SK-N-SH treated with all-trans-retinoic acid at 6 μM for 48 hours (cell line): ENCODE measurements around the gene GSS.

ENCODE experiments used
- ARNTL ChIP-seq: fragments of 450-650 bp; formaldehyde crosslinking; IDR thresholded peaks from 2 replicates; pipeline ENCODE4 v1.5.0; 2020; ENCODE audit warnings: low read depth, mild to moderate bottlenecking, moderate library complexity, borderline replicate concordance
- GLIS3 ChIP-seq: fragments of 250-450 bp; sonication (Bioruptor Pico); IDR thresholded peaks from 2 replicates; pipeline ENCODE4 v1.5.0; 2020; ENCODE audit warnings: mild to moderate bottlenecking, moderate library complexity
- ISL1 ChIP-seq: fragments of 250-450 bp; sonication (Bioruptor Pico); IDR thresholded peaks from 2 replicates; pipeline ENCODE4 v2.1.2; 2022; ENCODE audit warnings: mild to moderate bottlenecking, moderate library complexity
- OSR1 ChIP-seq: fragments of 250-450 bp; sonication (Bioruptor Pico); IDR thresholded peaks from 2 replicates; pipeline ENCODE4 v1.8.0; 2022; ENCODE audit warnings: moderate library complexity, mild to moderate bottlenecking, inconsistent platforms
- RARB ChIP-seq: fragments of 250-450 bp; sonication (Bioruptor Pico); IDR thresholded peaks from 2 replicates; pipeline ENCODE4 v1.8.0; 2021; ENCODE audit warnings: mild to moderate bottlenecking, moderate library complexity
- TCF4 ChIP-seq: fragments of 250-450 bp; sonication (Bioruptor Pico); IDR thresholded peaks from 2 replicates; pipeline ENCODE4 v1.8.0; 2021; ENCODE audit warnings: mild to moderate bottlenecking, moderate library complexity, borderline replicate concordance
- ZFP3 ChIP-seq: fragments of 250-450 bp; sonication (Bioruptor Pico); IDR thresholded peaks from 2 replicates; pipeline ENCODE4 v1.5.0; 2020; ENCODE audit warnings: mild to moderate bottlenecking, moderate library complexity
- ZFP30 ChIP-seq: fragments of 450-650 bp; formaldehyde crosslinking; IDR thresholded peaks from 2 replicates; pipeline ENCODE4 v1.5.0; 2022; ENCODE audit warnings: mild to moderate bottlenecking, moderate library complexity
- ZNF565 ChIP-seq: fragments of 450-650 bp; formaldehyde crosslinking; conservative IDR thresholded peaks from 2 replicates; pipeline ENCODE4 v1.5.0; 2020; ENCODE audit warnings: low read depth, mild to moderate bottlenecking, moderate library complexity
- ZNF70 ChIP-seq: fragments of 450-650 bp; formaldehyde crosslinking; IDR thresholded peaks from 2 replicates; pipeline ENCODE4 v1.5.0; 2020; ENCODE audit warnings: mild to moderate bottlenecking, moderate library complexity
- ZNF8 ChIP-seq: fragments of 450-650 bp; formaldehyde crosslinking; IDR thresholded peaks from 2 replicates; pipeline ENCODE4 v1.5.0; 2020; ENCODE audit warnings: mild to moderate bottlenecking, moderate library complexity
- TF ChIP-seq, protein P1 (sequence below): fragments of 250-450 bp; sonication (Bioruptor Pico); IDR thresholded peaks from 2 replicates; pipeline ENCODE4 v1.8.0; 2020; ENCODE audit warnings: mild to moderate bottlenecking, moderate library complexity, borderline replicate concordance
- TF ChIP-seq, protein P2 (sequence below): fragments of 250-450 bp; sonication (Bioruptor Pico); IDR thresholded peaks from 2 replicates; pipeline ENCODE4 v1.5.1; 2021; ENCODE audit warnings: mild to moderate bottlenecking, moderate library complexity

DNA sequence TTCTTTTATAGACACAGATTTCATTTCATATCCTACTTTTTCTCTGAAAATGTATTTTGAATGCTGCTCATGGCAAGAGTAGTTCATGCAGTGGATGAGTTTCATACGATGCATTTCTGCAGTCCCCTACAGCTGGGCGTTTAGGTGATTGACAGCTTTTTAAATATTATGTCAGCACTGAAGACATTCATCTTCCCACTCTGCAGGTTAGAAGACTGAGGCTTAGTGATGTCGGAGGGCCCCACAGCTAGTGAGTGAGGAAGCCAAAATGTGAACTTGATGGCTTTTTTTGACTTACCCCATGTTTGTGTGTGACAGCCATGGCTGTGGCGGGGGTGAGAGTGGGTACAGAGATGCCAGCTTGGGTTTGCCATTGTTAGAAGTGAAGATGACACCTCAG lies 33.5 kb upstream of the GSS start:
- no peak for TF ChIP-seq ZNF565 (CRISPR knock-in tag)
- TF ChIP-seq ZNF8, result no peak
- no peak for TF ChIP-seq ARNTL
- no peak for TF ChIP-seq ZFP3
- no peak for TF ChIP-seq RARB (CRISPR knock-in tag)
- TF ChIP-seq, protein P1, sequence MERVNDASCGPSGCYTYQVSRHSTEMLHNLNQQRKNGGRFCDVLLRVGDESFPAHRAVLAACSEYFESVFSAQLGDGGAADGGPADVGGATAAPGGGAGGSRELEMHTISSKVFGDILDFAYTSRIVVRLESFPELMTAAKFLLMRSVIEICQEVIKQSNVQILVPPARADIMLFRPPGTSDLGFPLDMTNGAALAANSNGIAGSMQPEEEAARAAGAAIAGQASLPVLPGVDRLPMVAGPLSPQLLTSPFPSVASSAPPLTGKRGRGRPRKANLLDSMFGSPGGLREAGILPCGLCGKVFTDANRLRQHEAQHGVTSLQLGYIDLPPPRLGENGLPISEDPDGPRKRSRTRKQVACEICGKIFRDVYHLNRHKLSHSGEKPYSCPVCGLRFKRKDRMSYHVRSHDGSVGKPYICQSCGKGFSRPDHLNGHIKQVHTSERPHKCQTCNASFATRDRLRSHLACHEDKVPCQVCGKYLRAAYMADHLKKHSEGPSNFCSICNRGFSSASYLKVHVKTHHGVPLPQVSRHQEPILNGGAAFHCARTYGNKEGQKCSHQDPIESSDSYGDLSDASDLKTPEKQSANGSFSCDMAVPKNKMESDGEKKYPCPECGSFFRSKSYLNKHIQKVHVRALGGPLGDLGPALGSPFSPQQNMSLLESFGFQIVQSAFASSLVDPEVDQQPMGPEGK (CRISPR knock-in tag), result no peak
- TF ChIP-seq ZFP30 (CRISPR knock-in tag), result no peak
- TF ChIP-seq, protein P2, sequence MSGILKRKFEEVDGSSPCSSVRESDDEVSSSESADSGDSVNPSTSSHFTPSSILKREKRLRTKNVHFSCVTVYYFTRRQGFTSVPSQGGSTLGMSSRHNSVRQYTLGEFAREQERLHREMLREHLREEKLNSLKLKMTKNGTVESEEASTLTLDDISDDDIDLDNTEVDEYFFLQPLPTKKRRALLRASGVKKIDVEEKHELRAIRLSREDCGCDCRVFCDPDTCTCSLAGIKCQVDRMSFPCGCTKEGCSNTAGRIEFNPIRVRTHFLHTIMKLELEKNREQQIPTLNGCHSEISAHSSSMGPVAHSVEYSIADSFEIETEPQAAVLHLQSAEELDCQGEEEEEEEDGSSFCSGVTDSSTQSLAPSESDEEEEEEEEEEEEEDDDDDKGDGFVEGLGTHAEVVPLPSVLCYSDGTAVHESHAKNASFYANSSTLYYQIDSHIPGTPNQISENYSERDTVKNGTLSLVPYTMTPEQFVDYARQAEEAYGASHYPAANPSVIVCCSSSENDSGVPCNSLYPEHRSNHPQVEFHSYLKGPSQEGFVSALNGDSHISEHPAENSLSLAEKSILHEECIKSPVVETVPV, result no peak
- TF ChIP-seq ISL1 (CRISPR knock-in tag), result no peak
- no peak for TF ChIP-seq ZNF70
- TF ChIP-seq GLIS3 (CRISPR knock-in tag), result no peak
- TF ChIP-seq OSR1, result no peak
- TF ChIP-seq TCF4, result no peak
